ENCODE data around the gene DLGAP4.

The DLGAP4 gene

DNA sequence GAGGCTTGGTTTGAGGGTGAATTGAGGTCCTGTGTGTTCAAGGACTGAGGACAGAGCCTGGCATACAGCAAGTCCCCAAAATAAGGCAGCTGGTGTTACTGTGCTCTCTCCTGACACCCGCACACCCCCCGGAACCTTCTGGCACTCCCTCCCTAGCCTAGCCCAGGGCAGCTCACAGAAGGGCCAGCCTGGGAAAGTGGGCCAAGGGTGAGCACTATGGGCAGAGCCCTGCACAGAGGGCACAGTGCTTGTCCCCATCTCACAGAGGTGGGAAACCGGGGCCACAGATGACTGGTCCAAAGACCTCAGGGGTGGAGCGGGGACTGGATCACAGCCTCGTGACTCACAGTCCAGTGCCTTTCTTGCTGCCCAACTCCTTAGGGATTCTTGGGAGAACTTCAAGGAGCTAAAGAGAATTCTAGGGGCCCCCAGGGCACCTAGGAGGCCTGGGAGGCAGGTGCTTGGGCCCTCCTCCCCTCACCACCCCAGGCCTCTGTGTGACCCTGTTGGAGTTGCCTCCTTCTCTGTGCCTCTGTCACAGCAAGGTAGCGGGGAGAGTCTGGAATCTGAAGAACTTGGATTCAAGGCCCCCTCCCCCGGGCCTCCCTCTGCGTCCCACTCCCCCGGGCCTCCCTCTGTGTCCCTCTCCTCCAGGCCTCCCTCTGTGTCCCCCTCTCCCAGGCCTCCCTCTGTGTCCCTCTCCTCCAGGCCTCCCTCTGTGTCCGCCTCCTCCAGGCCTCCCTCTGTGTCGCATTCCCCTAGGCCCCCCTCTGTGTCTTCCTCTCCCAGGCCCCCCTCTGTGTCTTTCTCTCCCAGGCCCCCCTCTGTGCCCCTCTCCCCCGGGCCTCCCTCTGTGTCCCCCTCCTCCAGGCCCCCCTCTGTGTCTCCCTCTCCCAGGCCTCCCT is 13.5 kb downstream of the DLGAP4 start (continued):
- TF ChIP-seq PATZ1 (CRISPR knock-in tag; IDR thresholded peaks at IDR 0.05; ENCODE audit: borderline replicate concordance) (no peak), TCF4 (CRISPR knock-in tag; IDR thresholded peaks at IDR 0.05; ENCODE audit: borderline replicate concordance) (no peak)

DNA sequence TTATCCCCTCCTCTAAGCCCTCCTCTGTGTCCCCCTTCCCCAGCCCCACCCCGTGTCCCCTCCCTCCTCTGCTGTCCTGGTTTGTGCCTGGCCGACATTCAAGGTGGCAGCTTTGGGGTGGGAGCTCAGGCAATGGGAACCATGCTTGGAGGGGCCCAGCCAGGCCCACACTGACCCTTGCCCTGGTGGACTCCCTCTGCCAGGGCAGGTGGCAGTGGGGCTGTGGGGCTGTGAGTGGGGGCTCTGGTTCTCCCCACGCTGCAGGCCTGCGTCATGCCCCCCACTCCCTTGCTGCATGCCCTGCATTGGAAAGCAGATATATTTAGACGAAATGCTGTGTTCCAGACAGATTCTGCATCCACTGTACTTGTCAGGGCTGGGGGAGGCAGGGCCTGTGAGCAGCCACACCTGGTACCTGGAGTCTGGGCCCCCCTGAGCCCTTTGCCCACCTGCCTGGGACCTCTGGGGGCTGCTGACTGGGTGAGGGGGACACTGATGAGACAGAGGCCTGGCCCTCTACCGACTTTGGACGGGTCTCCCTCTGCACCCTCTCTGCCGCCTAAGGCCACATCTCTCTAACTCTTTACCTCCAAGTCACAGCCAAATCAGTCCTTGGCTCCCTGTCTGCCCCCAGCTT is 14.2 kb downstream of the DLGAP4 start:
- ATAC-seq: no peak
- no peak for TF ChIP-seq TOX (CRISPR knock-in tag; IDR thresholded peaks at IDR 0.05; ENCODE audit: borderline replicate concordance)
- no peak for TF ChIP-seq ESRRG (CRISPR knock-in tag; IDR thresholded peaks at IDR 0.05)
- no peak for TF ChIP-seq CSRNP3 (CRISPR knock-in tag; IDR thresholded peaks at IDR 0.05)
- TF ChIP-seq ZNF565 (CRISPR knock-in tag; conservative IDR thresholded peaks at IDR 0.05; ENCODE audit: low read depth): no peak
- TF ChIP-seq BACH2 (CRISPR knock-in tag; IDR thresholded peaks at IDR 0.05; ENCODE audit: borderline replicate concordance): no peak
- TF ChIP-seq OSR1 (CRISPR knock-in tag; IDR thresholded peaks at IDR 0.05): no peak
- no peak for TF ChIP-seq ZNF8 (CRISPR knock-in tag; IDR thresholded peaks at IDR 0.05)
- TF ChIP-seq, protein P1, sequence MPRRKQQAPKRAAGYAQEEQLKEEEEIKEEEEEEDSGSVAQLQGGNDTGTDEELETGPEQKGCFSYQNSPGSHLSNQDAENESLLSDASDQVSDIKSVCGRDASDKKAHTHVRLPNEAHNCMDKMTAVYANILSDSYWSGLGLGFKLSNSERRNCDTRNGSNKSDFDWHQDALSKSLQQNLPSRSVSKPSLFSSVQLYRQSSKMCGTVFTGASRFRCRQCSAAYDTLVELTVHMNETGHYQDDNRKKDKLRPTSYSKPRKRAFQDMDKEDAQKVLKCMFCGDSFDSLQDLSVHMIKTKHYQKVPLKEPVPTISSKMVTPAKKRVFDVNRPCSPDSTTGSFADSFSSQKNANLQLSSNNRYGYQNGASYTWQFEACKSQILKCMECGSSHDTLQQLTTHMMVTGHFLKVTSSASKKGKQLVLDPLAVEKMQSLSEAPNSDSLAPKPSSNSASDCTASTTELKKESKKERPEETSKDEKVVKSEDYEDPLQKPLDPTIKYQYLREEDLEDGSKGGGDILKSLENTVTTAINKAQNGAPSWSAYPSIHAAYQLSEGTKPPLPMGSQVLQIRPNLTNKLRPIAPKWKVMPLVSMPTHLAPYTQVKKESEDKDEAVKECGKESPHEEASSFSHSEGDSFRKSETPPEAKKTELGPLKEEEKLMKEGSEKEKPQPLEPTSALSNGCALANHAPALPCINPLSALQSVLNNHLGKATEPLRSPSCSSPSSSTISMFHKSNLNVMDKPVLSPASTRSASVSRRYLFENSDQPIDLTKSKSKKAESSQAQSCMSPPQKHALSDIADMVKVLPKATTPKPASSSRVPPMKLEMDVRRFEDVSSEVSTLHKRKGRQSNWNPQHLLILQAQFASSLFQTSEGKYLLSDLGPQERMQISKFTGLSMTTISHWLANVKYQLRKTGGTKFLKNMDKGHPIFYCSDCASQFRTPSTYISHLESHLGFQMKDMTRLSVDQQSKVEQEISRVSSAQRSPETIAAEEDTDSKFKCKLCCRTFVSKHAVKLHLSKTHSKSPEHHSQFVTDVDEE (CRISPR knock-in tag; IDR thresholded peaks at IDR 0.05): no peak
- no peak for TF ChIP-seq PPARA (CRISPR knock-in tag; IDR thresholded peaks at IDR 0.05; ENCODE audit: borderline replicate concordance)
- TF ChIP-seq PATZ1 (CRISPR knock-in tag; IDR thresholded peaks at IDR 0.05; ENCODE audit: borderline replicate concordance): no peak
- no peak for TF ChIP-seq ZC3H10 (CRISPR knock-in tag; IDR thresholded peaks at IDR 0.05)
- TF ChIP-seq ZFP30 (CRISPR knock-in tag; IDR thresholded peaks at IDR 0.05): no peak
- no peak for TF ChIP-seq CREB5 (CRISPR knock-in tag; IDR thresholded peaks at IDR 0.05; ENCODE audit: low read depth)

- no peak for TF ChIP-seq ESRRG (CRISPR knock-in tag; IDR thresholded peaks at IDR 0.05)
- TF ChIP-seq ZNF565 (CRISPR knock-in tag; conservative IDR thresholded peaks at IDR 0.05; ENCODE audit: low read depth): no peak
- TF ChIP-seq ZNF8 (CRISPR knock-in tag; IDR thresholded peaks at IDR 0.05): no peak
- no peak for TF ChIP-seq GLIS3 (CRISPR knock-in tag; IDR thresholded peaks at IDR 0.05)
- TF ChIP-seq, protein P2, sequence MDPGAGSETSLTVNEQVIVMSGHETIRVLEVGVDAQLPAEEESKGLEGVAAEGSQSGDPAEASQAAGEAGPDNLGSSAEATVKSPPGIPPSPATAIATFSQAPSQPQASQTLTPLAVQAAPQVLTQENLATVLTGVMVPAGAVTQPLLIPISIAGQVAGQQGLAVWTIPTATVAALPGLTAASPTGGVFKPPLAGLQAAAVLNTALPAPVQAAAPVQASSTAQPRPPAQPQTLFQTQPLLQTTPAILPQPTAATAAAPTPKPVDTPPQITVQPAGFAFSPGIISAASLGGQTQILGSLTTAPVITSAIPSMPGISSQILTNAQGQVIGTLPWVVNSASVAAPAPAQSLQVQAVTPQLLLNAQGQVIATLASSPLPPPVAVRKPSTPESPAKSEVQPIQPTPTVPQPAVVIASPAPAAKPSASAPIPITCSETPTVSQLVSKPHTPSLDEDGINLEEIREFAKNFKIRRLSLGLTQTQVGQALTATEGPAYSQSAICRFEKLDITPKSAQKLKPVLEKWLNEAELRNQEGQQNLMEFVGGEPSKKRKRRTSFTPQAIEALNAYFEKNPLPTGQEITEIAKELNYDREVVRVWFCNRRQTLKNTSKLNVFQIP (CRISPR knock-in tag; IDR thresholded peaks at IDR 0.05; ENCODE audit: borderline replicate concordance, low read depth): no peak
- TF ChIP-seq ZFP30 (CRISPR knock-in tag; IDR thresholded peaks at IDR 0.05): no peak
- no peak for TF ChIP-seq TOX (CRISPR knock-in tag; IDR thresholded peaks at IDR 0.05; ENCODE audit: borderline replicate concordance)
- no peak for TF ChIP-seq ISL1 (CRISPR knock-in tag; IDR thresholded peaks at IDR 0.05)
- TF ChIP-seq RARB (CRISPR knock-in tag; IDR thresholded peaks at IDR 0.05): no peak
- no peak for TF ChIP-seq TCF4 (CRISPR knock-in tag; IDR thresholded peaks at IDR 0.05; ENCODE audit: borderline replicate concordance)
- ATAC-seq: no peak
These were observed 15.0 kb downstream of the DLGAP4 start for GRCh38 chr20:36320898-36321695.

Data from SK-N-SH treated with all-trans-retinoic acid at 6 μM for 48 hours (cell line).